Activated naive CD4-positive, alpha-beta T cell treated with anti-CD3 and anti-CD28 coated beads, Interleukin-2, amount 50 U/mL, for 16 hours (primary cell): ENCODE data around the gene PILRA.
"Not testable (repeated sequence)": the region's sequence is repeated elsewhere in the genome, so short reads cannot be mapped to it uniquely, and the experiment has no call there.

Experiments
- DNase-seq: peaks from one replicate; pipeline ENCODE4 v3.0.0-alpha.2; 2020

PILRA gene

GRCh38 chr7:100435401-100436304, 62.4 kb downstream of the PILRA start:
- DNase-seq, result peak; percentile 58

GRCh38 chr7:100437150-100438100, 64.1 kb downstream of the PILRA start:
- DNase-seq, result no peak

- no peak for DNase-seq
Measured at GRCh38 chr7:100438172-100438571, 64.9 kb downstream of the PILRA start.

GRCh38 chr7:100438731-100439130, 65.4 kb downstream of the PILRA start:
- DNase-seq, result not testable (repeated sequence)

GRCh38 chr7:100439244-100439643, 66.0 kb downstream of the PILRA start:
- DNase-seq, result not testable (repeated sequence)

GRCh38 chr7:100441641-100442535, 68.6 kb downstream of the PILRA start:
- DNase-seq, result no peak

- no peak for DNase-seq
Measured at GRCh38 chr7:100443096-100443840, 70.0 kb downstream of the PILRA start.

- DNase-seq, result no peak
Measured at GRCh38 chr7:100444311-100445278, 71.3 kb downstream of the PILRA start.

GRCh38 chr7:100446040-100446439, 72.8 kb downstream of the PILRA start:
- no peak for DNase-seq

- not testable (repeated sequence) for DNase-seq
Measured at GRCh38 chr7:100447363-100447762, 74.1 kb downstream of the PILRA start.

- no peak for DNase-seq
Measured at GRCh38 chr7:100449190-100449795, 76.0 kb downstream of the PILRA start.
